CD4-positive, alpha-beta T cell treated with Interleukin-17A for 1 hour (primary cell): ENCODE measurements around the gene CXCL8.
"Not testable (repeated sequence)": the region's sequence is repeated elsewhere in the genome, so short reads cannot be mapped to it uniquely, and the experiment has no call there.

Experiments
- DNase-seq: peaks from one replicate; pipeline ENCODE4 v3.0.0-alpha.2; 2020

CXCL8 gene

DNA sequence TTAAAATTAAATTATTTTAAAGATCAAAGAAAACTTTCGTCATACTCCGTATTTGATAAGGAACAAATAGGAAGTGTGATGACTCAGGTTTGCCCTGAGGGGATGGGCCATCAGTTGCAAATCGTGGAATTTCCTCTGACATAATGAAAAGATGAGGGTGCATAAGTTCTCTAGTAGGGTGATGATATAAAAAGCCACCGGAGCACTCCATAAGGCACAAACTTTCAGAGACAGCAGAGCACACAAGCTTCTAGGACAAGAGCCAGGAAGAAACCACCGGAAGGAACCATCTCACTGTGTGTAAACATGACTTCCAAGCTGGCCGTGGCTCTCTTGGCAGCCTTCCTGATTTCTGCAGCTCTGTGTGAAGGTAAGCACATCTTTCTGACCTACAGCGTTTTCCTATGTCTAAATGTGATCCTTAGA is at the start of gene CXCL8:
TSS of gene CXCL8 (plus strand) at position 217 of the 426 bp plus-strand sequence. CDS start at position 307, 90 bp downstream.
- DNase-seq: peak; percentile 14

GRCh38 chr4:73691201-73691600 is 49.2 kb upstream of the CXCL8 start:
- not testable (repeated sequence) for DNase-seq

DNA sequence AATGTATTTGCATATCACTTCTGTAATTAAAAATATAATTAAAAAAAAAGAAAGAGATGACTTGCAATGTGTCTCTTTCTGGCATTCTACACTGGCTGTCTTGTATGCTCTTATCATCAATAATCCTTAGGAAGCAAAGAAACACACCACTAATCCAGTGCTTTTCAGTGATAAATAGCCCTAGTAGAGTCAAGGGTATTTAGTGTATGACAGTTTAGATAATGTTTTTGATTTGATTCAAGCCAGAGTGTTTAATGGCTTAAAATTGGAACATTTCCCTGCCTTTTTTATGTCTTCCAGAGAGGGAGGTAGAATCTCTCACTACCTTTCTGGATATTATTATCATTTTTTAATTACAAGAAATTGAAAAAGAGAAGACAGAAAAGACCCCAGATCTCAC is 48.6 kb upstream of the CXCL8 start:
- DNase-seq: no peak

DNA sequence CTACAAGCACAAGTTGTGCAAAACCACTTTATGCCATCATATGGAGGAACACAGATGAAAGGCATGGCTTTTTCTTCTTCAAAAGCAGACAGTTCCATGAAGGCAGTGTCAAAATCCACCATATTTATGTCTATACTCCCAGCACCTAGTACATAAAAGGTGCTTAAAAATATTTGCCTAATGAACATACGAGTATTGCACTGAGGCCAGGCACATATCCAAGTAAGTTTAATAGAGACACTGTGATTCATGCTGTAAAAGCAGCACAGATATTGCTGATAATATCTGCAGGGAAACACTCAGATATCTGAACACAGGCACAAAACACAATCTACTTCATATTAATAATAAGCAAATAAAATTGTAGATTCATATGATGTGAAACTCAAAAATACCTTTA is 48.1 kb upstream of the CXCL8 start:
- no peak for DNase-seq

- DNase-seq: no peak
Observed at GRCh38 chr4:73692701-73693100, 47.7 kb upstream of the CXCL8 start.

DNA sequence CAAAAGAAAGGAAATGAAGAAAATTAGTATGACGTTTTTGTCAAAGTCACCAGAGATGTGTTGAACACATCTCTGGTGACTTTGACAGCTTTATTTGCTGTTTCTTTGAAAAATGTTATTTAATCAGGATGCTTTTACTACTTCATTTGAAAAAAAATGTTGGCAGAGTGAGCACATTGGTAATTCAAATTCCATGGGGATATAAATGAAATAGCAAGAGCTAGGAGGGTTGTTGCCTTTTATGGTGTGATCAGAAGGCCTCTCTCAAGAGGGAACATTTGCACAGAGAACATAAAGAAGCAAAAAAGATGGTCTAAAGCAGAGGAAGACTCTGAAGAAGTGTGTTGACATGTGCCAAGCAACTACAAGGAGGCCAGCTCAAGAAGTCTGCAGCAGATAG is 46.6 kb upstream of the CXCL8 start:
- DNase-seq: no peak

DNA sequence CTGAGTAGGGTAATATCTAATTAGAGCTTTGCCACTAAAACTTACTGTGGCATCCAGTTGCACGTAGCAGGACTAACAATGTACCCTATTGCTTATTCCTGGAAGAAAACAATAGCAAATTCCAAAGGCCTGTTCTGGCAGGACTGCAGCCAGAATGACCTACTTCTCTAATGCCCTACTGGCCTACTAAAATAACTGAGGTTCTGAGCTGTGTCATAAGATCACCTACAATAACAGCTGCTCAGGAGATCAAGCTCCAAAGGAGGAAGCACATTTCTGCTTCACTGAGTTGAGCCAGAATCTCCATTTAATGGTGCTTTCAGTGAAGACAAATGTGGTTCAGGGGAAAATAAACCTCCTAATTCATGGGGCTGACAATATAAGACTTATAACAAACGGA is 42.2 kb upstream of the CXCL8 start:
- no peak for DNase-seq

- DNase-seq: no peak
Observed at GRCh38 chr4:73701116-73701515, 39.3 kb upstream of the CXCL8 start.

DNA sequence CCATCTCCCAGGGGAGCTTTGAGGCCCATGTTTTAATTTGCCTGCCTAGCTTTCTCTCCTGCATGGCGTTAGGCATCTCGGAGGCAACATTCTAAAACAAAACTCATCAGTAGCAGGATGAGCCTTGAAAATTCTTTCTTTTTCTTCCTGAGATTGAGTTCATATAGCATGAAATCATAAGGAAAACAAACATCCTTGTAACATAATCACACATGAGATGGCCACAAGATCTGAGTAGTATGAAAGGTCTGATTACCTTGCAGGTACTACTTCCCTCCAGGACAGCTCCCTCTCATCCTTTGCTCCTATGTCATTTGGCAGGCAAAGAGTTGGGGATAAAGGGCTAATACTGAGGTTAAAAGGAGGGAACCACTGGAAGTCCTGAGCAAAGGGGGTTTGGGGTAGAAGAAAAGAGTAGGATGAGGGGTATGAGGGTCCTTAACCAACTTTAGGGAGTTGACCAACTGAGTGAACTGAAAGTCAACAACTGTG is 37.5 kb upstream of the CXCL8 start:
- DNase-seq: no peak

DNA sequence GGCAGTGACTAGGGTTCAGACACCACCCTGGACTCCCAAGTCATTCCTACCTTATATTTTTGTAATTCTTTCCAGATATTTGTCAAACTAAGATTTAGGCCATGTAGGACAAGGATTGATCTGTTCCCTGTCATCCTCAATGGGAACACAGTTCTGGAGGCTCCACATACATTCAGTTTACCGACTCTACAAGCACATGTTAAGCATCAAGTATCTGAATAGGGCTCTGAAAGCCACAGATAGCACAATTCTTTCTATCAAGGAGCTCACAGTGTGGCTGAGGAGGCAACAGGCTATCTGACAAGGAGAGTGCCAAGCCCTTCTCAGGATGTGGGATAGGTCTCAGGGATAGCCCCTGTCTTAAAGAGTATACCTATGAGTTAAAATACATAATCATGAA is 37.0 kb upstream of the CXCL8 start:
- DNase-seq: no peak

DNA sequence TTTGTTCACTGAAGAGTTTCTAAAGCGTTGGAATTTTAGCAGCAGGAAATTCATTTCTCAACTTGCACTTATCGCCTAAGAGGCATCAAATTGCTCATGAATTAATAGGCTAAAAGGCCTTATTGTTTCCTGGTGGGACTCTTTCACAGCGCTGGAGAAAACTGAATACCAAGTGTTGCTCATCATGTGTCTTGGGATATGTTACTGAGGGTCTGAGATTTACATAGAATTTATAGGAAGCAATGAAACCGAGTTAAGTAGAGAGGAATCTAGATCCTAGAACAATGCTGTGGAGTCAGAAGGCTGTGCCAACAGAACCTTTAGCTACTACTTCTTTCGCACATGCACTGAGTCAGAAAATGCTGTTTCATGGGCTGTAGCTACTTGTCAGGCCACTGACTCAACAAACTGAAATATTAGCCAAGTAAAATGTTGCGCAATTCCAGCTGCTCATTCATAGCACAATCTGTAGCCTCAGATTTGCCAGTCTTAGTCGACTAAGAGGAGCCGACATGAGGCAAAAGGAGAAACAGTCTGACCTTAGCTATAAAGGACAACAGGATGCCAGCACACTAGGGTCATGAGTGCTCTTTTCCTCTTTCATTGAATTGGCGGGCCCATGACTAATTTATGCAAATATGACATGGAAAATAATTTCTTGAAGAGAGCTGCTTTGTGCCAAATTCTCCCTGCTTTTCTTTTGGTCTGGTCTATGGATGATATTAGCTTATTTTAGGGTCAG is 35.9 kb upstream of the CXCL8 start:
- DNase-seq: peak; percentile 24

- DNase-seq: no peak
Observed at GRCh38 chr4:73705056-73705432, 35.3 kb upstream of the CXCL8 start.

- DNase-seq: no peak
Observed at GRCh38 chr4:73705721-73706120, 34.6 kb upstream of the CXCL8 start.

- DNase-seq: no peak
Observed at GRCh38 chr4:73706811-73707210, 33.6 kb upstream of the CXCL8 start.

GRCh38 chr4:73707269-73707875 is 33.0 kb upstream of the CXCL8 start:
- DNase-seq: no peak

- no peak for DNase-seq
Observed at GRCh38 chr4:73707918-73708577, 32.3 kb upstream of the CXCL8 start.

GRCh38 chr4:73709451-73710033 is 30.8 kb upstream of the CXCL8 start:
- DNase-seq: no peak

GRCh38 chr4:73710094-73710493 is 30.3 kb upstream of the CXCL8 start:
- no peak for DNase-seq

- DNase-seq: no peak
Observed at GRCh38 chr4:73711989-73712388, 28.4 kb upstream of the CXCL8 start.

- DNase-seq: no peak
Observed at GRCh38 chr4:73713650-73714049, 26.7 kb upstream of the CXCL8 start.

DNA sequence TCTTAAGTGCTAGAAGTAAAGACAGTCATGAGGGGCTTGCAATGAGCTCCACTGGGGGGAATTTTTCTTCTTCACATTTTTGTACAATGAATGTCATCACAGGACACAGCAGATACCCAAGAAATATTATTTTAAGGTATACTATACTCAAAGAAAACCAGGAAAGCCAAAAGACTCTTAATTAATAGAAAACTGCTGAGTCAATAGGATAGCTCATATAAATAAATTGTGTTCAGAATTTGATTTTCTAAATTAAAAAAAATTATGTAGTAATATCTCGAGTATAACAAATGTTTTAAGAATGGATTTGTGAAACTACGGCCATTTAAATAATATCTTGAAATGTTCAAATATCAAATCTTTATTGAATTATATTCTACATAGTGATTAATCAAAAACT is 25.7 kb upstream of the CXCL8 start:
- no peak for DNase-seq

DNA sequence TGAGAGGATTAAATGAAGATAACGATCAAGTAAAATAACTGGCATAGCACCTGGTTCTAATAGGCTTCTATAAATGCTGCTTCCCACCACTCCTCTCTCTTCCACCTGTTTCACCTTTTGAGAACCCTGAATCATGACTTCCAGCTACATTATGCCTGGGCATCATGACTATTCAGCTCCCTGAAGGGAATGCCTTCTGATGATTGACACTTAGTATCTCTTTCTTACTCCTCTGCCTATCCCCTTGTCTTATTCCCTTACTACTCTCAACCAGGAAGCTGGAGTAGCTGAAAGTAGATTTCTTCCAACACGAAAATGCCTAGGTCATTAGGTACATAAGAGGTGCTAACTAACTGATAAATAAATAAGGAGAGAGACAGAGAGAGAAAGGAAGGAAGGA is 24.7 kb upstream of the CXCL8 start:
- no peak for DNase-seq
